CMK (cell line): ENCODE data around the gene USP30.
"Not testable (repeated sequence)": the region's sequence is repeated elsewhere in the genome, so short reads cannot be mapped to it uniquely, and the experiment has no call there.

Experiments used
- DNase-seq: peaks from one replicate; pipeline ENCODE4 v3.0.0-alpha.2; 2010; ENCODE audit warnings: low read depth

Gene USP30, protein sequence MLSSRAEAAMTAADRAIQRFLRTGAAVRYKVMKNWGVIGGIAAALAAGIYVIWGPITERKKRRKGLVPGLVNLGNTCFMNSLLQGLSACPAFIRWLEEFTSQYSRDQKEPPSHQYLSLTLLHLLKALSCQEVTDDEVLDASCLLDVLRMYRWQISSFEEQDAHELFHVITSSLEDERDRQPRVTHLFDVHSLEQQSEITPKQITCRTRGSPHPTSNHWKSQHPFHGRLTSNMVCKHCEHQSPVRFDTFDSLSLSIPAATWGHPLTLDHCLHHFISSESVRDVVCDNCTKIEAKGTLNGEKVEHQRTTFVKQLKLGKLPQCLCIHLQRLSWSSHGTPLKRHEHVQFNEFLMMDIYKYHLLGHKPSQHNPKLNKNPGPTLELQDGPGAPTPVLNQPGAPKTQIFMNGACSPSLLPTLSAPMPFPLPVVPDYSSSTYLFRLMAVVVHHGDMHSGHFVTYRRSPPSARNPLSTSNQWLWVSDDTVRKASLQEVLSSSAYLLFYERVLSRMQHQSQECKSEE

DNA sequence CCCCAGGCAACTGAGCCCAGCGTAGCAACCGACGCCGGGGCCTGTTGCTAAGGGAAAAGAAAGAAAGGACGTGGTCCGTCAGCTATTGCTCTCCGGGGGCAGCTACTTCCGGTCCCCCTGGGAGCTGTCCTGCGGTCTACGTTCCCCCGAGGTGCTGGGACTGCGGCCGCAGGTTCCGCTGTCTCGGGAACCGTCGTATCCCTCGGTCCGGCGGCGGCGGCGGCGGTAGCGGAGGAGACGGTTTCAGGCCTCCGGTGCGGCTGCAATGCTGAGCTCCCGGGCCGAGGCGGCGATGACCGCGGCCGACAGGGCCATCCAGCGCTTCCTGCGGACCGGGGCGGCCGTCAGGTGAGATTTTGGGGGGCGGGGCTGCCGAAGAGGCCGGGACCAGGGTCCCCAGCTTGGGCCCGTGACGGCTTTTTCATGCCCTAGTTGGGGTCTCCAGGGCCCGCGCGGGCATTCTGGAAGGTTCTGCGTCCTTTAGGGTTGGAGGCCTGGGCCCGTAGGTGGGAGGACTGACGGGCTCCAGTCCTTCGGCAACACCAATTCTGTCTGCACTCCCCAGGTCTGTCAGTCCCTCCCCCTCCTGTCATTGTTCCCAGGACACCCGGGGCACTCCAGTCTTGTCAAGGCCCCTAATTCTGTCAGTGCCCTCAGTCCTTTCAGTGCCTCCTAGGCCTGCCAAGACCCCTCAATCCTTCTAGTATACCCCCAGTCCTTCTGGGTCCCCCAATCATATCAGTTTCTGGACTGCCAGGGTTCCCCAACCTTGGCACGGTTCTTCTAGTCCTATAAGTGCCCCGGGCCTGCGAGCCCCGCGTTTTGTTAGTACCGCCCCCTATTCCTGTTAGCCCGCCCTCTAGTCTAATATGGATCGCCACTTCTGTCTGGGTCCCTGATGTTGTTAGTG lies at the start of gene USP30:
TSS of gene USP30 (plus strand) at position 163 of the 910 bp plus-strand sequence. CDS start at position 266, 103 bp downstream.
- DNase-seq: peak; percentile 57

GRCh38 chr12:109004017-109004416 lies 48.4 kb upstream of the USP30 start:
- DNase-seq: no peak

- no peak for DNase-seq
Observed at GRCh38 chr12:109009766-109010165, 42.6 kb upstream of the USP30 start.

DNA sequence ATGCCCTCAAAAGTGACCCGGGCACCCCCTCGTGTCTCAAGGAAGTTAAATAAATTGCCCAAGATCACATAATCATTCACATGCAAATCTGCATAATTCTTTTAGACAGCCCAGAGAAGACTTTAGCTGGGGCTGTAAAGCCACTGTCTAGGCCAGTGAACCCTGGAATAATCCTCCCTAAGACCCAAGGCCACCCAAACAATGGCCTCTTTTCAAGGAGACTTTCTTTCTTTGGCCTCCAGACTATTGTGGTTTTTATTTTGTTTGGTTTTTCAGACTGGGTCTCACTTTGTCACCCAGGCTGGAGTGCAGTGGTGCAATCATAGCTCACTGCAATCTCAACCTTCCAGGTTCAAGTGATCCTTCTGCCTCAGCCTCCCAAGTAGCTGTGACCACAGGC lies 42.1 kb upstream of the USP30 start:
- no peak for DNase-seq

DNA sequence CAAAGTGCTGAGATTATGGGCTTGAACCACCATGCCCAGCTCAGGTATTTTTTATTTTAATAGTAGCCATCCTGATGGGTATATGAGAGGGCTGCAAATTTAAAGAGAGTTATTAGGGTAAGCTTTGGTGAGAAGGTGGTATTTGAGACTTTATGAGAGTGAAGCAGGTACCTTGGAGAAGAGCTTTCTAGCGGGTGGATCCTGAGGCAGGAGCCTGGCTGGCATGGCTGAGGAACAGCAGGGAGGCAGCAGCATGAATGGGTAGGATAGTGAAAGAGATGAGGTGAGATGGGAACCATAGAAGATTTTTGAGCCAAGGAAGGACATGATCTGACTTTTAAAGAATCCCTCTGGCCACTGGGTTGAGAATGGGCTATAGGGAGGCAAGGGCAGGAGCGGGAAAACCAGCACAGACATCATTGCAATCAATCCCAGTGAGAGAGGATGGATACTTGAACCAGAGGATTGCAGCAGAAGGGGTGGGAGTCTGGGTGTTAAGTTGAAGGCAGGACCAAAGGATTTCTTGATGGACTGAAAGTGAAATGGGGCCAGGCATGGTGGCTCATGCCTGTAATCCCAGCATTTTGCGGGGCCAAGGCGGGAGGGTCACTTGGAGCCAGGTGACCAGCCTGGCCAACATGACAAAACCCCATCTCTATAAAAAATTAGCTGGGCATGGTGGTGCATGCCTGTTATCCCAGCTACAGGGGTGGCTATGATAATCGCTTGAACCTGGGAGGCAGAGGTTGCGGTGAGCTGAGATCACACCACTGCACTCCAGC lies 37.2 kb upstream of the USP30 start:
- no peak for DNase-seq

GRCh38 chr12:109016016-109016415 lies 36.4 kb upstream of the USP30 start:
- no peak for DNase-seq

DNA sequence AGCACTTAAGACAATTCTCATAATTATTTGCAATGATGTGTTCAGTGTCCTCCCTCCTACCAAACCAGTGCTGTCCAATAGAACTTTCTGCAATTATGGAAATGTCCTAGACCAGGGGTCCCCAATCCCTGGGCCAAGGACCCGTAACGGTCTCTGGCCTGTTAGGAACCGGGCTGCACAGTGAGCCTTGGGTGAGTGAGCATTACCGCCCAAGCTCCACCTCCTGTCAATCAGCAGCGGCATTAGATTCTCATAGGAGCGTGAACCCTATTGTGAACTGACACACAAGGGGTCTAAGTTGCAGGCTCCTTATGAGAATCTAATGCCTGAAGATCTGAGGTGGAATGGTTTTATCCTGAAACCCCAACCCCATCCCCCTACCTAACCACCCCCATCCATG lies 35.4 kb upstream of the USP30 start:
- no peak for DNase-seq

DNA sequence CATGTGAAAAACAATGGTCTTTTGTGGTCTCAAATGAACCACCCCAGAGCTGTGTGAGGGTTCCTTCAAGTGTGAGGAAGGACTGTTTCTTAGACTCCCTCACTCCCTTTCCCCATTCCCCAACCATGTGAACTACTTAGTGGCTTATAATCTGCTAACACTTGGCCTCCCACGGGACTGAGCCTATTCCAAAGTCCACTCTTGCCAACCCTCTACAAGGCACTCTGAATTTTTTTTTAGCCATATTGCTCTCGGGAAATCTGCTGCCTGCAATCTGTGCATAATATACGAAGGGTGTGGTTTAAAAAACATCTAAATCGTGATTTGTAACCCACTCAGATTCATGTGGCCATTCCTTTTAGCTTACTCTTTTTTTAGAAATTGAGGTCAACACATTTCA lies 34.1 kb upstream of the USP30 start:
- DNase-seq: no peak

DNA sequence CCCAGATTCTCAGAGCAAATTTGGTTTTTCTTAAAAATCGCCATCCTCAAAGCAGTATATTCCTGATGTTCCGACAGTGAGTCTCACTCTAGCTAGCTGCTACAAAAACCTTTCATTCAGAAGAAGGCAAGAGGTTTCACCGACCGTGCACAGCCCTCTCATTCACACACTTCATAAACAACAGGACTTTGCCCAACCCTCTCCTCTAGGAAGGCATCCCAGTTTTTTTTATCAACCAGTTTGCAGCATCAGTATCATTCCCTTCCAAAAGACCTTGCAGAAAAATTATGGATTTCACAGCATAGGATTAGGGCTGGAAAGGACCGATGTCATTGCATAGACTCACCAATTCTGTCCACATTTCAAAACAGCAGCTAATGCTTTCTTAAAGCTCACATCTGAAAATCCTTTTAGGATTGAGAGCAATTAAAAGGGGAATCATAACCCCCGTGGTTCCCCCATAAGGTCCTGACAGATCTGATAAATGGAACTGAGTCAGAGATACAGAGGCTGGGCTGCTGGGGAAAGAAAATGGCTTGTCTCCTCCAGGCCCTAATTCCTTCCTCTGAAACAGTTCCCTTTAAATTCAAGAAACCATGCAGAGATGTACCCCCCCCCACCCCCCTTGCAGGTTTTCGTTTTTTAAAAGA lies 32.1 kb upstream of the USP30 start:
- DNase-seq: no peak

- peak; percentile 18 for DNase-seq
Observed at GRCh38 chr12:109020796-109021380, 31.5 kb upstream of the USP30 start, which contains the start of gene SVOP. Gene SVOP, minus strand, starts transcription at chr12:109021068. Its CDS starts 200 bp downstream, at chr12:109020868.

DNA sequence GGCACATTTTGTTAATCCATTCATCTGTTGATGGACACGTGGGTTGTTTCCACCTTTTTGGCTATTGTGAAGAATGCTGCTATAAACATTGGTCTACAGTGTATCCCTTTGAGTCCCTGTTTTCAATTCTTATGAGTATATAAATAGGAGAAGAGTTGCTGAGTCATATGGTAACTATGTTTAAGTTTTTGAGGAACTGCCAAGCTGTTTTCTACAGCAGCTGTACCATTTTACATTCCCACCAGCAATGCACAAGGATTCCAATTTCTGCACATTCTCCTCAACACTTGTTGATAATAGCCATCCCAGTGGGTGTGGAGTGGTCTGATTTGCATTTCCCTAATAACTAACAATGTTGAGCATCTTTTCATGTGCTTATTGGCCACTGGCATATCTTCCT lies 24.6 kb upstream of the USP30 start:
- DNase-seq: no peak

DNA sequence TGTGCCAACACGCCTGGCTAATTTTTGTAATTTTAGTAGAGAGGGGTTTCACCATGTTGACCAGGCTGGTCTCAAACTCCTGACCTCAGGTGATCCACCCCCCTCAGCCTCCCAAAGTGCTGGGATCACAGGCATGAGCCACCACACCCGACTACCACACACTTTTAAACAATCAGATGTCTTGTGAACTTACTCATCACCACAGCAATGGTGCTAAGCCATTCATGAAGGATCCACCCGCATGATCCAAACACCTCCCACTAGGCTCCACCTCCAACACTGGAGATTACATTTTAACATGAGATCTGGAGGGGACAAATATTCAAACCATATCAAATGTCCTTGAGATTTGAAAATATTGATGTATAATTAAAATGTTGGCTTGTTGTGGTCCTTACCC lies 23.8 kb upstream of the USP30 start:
- not testable (repeated sequence) for DNase-seq

DNA sequence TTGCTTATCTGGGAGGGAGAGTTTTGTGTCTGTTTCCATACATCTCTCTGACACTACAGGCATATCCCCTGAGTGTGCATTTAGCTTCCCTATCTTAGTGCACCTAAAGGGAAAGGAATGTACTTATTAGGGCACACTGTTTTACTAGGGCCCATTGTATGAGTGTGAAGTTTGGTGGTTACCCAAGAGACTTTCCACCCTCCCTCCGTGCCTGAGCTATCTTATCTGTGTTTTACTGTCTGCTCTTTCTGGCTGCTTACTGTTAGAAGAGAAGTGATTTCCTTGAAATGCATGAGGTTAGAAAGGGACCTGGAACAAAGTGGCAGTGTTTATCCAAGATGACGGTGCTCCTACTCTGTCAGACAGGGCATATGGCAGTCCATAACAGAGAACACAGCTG lies 23.0 kb upstream of the USP30 start:
- DNase-seq: no peak

DNA sequence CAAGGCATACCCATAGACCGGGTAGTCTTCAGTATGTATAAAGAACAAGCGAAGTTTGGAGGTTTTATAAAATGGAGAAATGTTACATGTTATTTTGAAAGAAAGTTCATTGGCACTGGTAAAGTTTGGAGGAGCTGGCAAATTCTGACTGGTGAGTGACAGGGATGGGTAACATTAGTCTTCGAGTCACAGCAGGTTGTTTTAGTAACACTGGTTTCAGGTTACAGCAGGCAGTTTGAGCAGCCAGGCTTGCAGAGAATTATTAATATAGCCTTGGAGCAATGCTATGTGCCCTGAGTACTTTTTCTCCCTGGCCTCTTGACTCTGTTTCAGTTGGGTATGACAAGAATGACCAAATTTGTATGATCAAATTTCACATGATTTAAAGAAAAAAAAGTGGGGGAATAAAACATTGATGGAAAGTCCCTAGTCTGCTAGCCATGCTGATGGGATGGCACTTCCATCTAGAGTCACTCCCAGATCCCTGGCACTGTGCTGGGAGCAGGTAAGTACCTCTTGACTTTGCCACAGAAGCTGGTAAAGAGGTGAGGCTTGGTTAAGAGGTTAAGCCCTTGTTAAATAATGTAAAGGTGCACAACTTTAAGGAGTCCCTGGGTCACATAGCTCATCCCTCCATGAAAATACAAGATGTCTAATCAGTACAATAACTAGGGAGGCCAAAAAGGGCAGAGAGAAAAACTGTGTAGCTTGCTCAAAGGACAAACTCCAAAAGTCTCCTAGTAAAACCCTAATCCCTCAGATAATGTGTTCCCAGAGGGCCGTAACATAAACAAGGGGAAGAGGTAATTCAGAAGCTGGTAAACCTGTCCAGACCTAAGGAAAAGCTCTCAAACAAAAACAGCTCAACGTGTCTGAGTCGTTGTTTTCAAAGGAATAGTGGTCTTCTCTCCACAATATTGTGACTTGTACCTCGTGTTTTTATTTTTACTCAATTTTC lies 18.9 kb upstream of the USP30 start:
- no peak for DNase-seq

DNA sequence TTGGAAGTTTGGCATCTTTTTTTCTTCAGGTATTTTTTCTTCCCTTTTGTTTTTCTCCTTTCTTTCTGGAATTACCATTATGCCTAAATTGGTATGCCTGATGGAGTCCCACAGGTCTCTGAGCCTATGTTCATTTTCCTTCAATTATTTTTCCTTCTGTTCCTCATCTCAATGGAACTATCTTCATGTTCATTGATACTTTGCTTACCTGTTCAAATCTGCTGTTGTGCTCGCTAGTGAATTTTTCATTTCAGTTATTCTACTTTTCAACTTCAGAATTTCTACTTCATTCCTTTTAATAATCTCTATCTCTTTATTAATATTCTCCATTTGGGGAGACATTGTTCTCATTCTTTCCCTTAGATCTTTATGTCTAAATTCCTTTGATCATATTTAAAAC lies 15.4 kb upstream of the USP30 start:
- DNase-seq: no peak

- no peak for DNase-seq
Observed at GRCh38 chr12:109044241-109044640, 8.1 kb upstream of the USP30 start.

- DNase-seq: no peak
Observed at GRCh38 chr12:109047081-109047805, 5.1 kb upstream of the USP30 start.

DNA sequence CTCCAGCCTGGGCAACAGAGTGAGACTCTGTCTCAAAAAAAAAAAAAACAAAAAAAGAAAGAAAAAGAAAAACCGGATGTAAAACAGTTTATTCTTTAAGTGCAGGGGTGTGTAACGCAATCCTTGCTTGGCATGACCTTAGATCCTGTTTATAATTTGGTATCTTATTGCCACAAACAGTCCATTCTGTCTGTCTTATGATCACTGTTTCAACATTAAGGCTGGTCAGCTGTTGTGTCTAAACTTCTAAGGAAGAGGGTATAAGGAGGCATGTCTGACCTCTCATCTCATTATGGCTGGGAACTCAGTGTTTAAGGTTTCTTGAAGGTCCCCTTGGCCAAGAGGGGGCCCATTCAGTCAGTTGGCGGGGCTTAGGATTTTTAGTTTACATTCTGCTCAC lies 3.7 kb upstream of the USP30 start:
- not testable (repeated sequence) for DNase-seq

- DNase-seq: not testable (repeated sequence)
Observed at GRCh38 chr12:109049794-109050193, 2.6 kb upstream of the USP30 start.
